ENCODE measurements around the gene ARHGAP33.
A peak's percentile ranks its signal among the peaks of the same experiment; 100 is the strongest.

Gene ARHGAP33, protein sequence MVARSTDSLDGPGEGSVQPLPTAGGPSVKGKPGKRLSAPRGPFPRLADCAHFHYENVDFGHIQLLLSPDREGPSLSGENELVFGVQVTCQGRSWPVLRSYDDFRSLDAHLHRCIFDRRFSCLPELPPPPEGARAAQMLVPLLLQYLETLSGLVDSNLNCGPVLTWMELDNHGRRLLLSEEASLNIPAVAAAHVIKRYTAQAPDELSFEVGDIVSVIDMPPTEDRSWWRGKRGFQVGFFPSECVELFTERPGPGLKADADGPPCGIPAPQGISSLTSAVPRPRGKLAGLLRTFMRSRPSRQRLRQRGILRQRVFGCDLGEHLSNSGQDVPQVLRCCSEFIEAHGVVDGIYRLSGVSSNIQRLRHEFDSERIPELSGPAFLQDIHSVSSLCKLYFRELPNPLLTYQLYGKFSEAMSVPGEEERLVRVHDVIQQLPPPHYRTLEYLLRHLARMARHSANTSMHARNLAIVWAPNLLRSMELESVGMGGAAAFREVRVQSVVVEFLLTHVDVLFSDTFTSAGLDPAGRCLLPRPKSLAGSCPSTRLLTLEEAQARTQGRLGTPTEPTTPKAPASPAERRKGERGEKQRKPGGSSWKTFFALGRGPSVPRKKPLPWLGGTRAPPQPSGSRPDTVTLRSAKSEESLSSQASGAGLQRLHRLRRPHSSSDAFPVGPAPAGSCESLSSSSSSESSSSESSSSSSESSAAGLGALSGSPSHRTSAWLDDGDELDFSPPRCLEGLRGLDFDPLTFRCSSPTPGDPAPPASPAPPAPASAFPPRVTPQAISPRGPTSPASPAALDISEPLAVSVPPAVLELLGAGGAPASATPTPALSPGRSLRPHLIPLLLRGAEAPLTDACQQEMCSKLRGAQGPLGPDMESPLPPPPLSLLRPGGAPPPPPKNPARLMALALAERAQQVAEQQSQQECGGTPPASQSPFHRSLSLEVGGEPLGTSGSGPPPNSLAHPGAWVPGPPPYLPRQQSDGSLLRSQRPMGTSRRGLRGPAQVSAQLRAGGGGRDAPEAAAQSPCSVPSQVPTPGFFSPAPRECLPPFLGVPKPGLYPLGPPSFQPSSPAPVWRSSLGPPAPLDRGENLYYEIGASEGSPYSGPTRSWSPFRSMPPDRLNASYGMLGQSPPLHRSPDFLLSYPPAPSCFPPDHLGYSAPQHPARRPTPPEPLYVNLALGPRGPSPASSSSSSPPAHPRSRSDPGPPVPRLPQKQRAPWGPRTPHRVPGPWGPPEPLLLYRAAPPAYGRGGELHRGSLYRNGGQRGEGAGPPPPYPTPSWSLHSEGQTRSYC

DNA sequence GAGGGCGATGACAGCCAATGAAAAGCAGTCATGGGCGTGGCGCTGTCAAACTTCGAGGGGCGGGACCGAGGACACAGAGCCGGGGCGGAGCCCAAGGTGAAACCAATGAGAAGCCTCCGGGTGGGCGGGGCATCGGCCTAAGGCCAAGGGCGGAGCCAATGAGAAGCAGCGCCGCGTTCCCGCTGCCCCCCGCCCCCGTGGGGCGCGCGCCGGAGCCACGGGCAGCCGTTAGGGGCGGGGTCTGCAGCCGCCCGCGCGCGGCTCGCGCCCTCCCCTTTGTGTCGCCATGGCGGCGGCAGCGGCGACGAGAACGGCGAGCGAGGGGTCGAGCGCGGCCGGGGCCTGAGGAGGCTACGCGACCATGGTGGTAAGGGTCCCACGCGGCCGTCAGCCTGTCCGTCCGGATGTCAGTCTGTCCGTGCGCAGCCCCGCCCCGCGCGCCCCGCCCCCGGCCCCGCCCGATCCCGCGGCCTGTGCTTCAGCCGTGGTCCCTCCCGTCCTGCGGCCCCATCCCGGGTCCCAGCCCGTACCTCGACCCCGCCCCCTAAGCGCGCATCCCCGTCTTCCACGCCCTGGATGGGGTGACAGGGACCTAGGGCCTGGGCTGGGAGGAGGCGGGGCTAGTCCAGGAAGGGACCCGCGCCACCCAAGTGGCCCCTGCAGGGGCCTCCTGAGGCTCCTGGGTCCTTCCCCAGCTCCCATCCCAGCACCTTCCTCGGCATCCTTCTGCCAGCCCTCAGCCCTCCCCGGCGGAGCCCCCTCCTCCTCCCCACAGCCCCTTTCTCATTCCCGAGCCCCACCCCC lies at the start of gene ARHGAP33:
Gene ARHGAP33 (plus strand): TSS at position 267 of the 804 bp plus-strand sequence. CDS start 95 bp downstream, at position 362.
- peak; percentile 93 for DNase-seq

DNA sequence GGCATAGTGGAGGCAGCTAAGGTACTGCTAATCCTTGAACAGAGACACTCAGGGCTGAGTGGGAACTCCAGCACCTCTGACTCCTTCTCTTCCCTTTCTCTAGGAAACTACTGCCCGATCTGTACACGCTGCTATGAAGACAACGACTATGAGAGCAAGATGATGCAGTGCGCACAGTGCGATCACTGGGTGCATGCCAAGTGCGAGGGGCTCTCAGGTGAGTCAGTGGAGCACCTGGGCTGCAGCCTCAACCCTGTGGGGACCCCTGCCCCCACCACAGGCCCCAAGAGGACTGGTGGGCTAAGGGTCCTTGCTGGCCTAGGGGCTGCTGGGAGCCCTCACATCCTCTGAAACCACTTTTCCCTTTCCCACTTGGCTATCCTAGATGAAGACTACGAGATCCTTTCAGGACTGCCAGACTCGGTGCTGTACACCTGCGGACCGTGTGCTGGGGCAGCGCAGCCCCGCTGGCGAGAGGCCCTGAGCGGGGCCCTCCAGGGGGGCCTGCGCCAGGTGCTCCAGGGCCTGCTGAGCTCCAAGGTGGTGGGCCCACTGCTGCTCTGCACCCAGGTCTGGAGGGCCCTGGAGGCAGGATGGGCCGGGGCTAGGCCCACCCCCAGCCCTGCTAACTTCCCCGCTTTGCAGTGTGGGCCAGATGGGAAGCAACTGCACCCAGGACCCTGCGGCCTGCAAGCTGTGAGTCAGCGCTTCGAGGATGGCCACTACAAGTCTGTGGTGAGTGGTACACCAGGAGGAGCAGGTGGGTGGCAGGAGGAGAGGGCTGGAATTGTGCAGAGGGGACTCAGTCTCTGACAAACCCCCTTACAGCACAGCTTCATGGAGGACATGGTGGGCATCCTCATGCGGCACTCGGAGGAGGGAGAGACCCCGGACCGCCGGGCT lies 48.1 kb upstream of the ARHGAP33 start:
- DNase-seq = no peak

DNA sequence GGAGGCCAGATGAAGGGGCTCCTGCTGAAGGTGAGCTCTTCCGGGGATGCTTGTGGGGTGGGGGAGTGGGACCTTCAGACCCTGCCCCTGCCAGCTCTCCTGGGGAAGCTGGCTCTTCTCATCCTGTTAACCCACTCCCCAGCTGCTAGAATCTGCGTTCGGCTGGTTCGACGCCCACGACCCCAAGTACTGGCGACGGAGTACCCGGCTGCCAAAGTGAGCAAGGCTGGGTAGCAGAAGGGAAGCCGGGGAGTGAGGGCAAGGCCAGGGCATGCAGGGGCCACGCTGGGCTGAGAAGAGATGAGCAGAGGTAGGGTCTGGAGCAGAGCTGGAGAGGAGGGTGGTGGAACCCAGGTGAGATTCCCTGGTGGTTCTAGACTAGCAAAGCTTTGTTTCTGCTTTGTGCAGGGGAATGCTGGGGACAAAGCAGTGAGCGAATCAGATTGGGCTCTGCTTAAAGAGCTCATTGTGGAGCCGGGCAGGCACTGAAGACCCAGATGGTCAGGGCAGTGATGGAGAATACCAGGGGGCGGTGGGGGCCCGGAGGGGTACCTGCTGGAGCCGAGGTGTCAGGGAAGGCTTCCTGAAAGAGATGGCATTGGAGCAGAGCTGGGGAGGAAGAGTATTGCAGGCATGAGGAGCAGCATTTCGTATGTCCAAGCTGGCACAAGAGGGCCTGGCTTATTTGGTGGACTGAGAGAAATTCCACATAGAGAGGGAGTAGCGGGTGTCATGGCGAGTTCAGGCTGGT lies 47.2 kb upstream of the ARHGAP33 start:
- DNase-seq = no peak

DNA sequence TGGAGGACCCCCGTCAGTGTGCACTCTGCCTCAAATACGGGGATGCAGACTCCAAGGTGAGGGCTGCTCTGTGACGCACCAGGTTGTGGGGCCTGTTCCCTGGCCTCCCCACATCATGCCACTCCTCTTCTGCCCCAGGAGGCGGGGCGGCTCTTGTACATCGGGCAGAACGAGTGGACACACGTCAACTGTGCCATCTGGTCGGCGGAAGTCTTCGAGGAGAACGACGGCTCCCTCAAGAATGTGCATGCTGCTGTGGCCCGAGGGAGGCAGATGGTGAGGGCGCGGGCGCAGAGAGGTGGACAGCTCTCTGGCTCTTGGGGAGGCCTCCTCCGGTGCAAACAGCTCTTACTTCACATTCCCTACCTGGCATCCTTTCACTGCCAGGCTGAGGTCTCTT lies 46.3 kb upstream of the ARHGAP33 start:
- no peak for DNase-seq

DNA sequence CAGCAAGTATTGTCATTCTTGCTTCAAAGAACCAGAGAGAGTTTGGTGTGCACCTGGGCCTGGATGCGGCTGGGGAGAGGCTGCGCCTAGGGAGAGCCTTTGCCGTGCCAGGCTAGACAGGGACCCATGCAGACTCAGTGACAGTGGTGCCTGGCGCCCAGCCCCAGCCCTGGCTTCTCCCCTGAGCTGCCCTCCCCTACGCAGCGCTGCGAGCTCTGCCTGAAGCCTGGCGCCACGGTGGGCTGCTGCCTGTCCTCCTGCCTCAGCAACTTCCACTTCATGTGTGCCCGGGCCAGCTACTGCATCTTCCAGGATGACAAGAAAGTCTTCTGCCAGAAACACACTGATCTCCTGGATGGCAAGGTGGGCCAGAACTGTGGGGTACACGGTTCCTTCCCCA lies 45.6 kb upstream of the ARHGAP33 start:
- no peak for DNase-seq

DNA sequence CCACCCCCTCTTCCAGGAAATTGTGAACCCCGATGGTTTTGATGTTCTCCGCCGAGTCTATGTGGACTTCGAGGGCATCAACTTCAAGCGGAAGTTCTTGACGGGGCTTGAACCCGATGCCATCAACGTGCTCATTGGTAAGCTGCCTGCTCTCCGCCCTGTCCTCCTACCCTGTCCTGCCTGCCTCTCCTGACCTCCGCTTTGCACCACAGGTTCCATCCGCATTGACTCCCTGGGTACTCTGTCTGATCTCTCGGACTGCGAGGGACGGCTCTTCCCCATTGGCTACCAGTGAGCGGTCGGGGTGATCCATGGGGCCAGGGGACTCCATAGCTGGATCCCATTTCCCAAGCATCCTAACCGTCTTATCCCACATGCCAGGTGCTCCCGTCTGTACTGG lies 45.0 kb upstream of the ARHGAP33 start:
- DNase-seq = no peak

DNA sequence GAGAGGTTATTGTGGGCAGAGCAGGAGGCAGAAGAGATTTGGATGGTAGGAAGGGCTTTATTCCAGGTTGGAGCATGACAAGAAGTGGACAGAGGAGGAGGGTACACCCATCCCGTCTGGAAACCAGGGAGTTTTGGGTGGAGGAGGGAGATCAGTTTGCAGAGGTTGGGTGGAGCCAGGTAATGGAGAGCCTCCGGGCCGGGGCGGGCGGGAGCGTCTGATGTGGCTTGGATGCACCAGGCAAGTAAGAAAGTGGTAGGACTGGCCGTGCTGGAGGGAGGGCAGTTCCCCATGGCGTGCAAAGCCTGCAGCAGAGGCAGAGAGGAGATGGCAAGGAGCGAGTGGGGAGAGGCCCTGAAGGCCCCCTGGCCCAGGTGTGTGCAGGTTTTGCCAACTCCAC lies 44.0 kb upstream of the ARHGAP33 start:
- DNase-seq = no peak

DNA sequence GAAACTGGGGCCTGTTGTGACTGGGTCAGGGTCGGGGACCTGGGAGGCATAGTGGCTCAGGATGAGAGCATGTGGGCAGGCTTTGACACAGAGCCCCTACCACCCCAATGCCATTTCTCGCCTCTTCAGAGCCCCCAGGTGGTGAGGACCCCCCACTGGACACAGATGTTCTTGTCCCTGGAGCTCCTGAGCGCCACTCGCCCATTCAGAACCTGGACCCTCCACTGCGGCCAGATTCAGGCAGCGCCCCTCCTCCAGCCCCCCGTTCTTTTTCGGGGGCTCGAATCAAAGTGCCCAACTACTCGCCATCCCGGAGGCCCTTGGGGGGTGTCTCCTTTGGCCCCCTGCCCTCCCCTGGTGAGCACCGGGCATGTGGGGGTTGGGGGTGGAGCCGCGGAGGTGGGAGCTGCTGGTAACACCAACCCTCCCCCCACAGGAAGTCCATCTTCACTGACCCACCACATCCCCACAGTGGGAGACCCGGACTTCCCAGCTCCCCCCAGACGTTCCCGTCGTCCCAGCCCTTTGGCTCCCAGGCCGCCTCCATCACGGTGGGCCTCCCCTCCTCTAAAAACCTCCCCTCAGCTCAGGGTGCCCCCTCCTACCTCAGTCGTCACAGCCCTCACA lies 43.5 kb upstream of the ARHGAP33 start:
- DNase-seq = no peak

DNA sequence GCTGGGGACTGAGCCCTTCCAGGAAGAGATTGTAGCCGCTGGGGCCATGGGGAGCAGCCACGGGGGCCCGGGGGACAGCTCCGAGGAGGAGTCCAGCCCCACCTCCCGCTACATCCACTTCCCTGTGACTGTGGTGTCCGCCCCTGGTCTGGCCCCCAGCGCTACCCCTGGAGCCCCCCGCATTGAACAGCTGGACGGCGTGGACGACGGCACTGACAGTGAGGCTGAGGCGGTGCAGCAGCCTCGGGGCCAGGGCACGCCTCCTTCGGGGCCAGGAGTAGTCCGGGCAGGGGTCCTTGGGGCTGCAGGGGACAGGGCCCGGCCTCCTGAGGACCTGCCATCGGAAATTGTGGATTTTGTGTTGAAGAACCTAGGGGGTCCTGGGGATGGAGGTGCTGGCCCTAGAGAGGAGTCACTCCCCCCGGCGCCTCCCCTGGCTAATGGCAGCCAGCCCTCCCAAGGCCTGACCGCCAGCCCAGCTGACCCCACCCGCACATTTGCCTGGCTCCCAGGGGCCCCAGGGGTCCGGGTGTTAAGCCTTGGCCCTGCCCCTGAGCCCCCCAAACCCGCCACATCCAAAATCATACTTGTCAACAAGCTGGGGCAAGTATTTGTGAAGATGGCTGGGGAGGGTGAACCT lies 42.7 kb upstream of the ARHGAP33 start:
- DNase-seq = no peak

DNA sequence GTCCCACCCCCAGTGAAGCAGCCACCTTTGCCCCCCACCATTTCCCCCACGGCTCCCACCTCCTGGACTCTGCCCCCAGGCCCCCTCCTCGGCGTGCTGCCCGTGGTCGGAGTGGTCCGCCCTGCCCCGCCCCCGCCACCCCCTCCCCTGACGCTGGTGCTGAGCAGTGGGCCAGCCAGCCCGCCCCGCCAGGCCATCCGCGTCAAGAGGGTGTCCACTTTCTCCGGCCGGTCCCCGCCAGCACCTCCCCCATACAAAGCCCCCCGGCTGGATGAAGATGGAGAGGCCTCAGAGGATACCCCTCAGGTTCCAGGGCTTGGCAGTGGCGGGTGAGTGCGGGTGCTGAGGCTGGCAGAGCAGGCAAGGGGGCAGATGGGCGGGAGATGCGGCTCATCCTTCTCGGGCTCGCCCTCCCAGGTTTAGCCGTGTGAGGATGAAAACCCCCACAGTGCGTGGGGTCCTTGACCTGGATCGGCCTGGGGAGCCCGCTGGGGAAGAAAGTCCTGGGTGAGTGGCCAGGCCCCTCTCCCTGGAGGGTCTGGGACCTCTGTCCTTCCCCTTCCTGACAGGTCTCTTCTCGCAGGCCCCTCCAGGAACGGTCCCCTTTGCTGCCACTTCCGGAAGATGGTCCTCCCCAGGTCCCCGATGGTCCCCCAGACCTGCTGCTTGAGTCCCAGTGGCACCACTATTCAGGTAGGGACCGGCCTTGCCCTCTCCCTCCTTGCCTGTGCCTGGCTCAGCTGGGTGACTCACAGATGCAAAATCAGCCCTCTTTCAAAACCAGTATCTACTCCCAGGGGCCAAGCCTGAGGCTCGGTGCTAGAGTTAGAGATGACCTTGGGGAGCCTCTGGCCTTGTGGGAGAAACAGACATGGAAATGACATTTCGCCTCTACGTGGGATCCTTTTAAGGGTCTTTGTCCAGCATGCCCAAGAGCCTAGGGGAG lies 41.9 kb upstream of the ARHGAP33 start:
- no peak for DNase-seq

DNA sequence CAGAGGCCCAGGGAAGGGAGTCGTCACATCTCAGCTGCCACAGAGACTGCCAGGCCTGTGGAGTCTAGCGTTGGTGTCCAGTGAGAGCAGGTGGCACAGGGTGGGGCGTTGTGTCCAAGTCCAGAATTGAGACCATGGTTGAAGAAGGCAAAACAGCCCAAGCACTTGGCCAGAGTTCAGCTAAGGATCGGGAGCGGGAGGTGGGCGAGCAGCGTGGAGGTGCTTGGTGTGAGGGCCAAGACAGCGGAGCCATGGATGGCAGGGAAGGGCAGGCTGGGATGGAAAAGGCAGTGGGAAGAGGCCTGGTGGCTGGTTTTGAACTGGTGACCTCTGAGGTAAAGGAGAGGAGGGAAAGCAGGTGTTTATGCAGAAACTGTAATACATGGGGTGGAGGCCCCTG lies 41.1 kb upstream of the ARHGAP33 start:
- DNase-seq = no peak

DNA sequence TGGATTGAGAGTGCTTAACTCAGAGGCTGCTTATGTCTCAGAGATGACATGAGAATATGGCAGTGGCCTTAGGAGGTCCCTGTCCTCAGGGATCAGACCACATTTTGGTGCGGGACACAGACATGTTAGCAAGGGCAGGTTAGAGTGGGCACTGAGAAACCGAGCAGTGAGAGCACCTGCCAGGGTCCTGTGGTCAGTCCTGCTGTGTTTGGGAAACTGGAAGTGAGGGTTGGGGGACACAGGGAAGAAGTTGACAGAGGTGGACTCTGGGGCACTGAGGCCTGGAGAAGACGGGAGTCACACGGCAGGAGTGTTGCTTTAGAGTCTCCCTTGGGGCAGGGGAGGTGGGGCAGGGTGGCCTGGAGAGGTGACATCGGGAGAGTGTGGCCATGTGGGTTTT lies 40.5 kb upstream of the ARHGAP33 start:
- no peak for DNase-seq

DNA sequence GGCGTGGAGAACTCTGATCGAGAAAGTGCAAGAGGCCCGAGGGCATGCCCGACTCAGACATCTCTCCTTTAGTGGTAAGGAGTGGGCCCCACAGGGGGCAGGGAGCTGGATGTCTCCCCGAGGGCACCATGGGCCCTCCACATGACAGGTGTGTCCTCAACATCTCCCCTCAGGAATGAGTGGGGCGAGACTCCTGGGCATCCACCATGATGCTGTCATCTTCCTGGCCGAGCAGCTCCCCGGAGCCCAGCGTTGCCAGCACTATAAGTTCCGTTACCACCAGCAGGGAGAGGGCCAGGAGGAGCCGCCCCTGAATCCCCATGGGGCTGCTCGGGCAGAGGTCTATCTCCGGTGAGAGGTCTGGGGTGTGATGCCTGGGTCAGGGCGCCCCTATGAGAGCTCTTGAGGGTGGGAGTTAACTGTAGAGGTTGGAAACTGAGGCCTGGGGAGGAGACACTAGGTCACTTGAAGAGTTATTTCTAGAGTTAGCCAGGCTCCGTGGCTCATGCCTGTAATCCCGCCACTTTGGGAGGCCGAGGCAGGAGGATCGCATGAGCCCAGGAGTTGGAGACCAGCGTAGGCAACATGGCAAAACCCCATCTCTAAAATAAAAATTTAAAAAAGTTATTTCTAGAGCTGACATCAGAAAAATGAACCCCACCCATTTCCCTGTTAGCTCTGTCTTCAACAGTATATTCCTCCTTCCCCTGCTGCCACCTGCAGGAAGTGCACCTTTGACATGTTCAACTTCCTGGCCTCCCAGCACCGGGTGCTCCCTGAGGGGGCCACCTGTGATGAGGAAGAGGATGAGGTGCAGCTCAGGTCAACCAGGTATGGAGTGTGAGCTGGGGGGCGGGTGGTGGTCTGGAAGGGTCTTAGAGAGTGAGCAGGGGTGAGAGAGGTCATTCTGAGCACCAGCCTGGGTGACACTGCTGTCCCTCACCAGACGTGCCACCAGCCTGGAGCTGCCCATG lies 38.2 kb upstream of the ARHGAP33 start:
- no peak for DNase-seq

DNA sequence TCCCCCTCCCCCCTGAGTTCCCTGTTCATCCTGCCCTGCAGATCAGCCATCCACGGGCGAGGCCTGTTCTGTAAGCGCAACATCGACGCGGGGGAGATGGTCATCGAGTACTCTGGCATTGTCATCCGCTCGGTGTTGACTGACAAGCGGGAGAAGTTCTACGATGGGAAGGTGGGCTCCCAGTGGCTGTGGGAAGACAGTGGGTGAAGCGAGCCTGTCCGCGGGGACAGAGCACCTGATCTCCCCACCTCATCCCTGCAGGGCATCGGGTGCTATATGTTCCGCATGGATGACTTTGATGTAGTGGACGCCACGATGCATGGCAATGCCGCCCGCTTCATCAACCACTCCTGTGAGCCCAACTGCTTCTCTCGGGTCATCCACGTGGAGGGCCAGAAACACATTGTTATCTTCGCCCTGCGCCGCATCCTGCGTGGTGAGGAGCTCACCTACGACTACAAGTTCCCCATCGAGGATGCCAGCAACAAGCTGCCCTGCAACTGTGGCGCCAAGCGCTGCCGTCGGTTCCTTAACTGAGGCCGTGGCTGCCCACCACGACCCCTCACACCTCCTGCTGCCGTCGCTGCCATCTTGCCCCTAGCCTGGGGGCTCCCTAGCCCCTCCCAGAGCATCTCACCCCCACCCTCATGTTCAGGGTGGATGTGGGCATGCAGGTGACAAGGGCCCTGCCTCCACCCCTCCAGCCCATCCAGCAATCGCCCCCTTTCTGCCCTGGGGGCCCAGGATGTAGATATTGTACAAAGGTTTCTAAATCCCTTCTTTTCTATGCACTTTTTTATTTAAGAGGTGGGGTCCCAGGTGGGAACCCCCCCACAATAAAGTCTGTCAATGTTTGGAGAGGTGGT lies 37.1 kb upstream of the ARHGAP33 start:
- no peak for DNase-seq

DNA sequence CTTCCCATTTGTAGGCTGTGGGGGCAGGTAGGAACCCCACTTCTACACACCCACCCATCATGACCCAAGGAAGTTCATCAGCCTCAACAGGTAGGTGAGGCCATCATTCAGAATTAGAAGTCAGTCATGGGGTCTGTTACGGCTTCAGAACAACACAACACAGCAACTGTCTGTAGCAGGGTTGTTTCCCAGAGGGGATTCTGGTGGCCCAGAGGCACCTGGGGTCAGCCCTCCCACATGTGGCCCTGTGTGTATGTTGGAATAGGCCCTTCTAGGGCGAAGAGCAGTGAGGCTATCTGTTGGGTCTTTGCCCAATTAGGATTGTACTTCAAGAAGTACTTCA lies 36.5 kb upstream of the ARHGAP33 start:
- no peak for DNase-seq

Data from HCEC 1CT (cell line).